GM19438 (cell line): Measurements from ENCODE around the gene TNS1.

Experiments
- ATAC-seq: cut with Tn5 transposase; IDR thresholded peaks from one replicate; pipeline ENCODE4 v1.9.1; 2021; ENCODE audit warnings: low read depth; ENCODE audit not compliant: unreplicated experiment

TNS1 gene

GRCh38 chr2:218017211-218018053 lies 14.6 kb upstream of the TNS1 start:
- ATAC-seq: no peak

GRCh38 chr2:218016810-218017209 lies 14.0 kb upstream of the TNS1 start:
- no peak for ATAC-seq

- no peak for ATAC-seq
These were observed 13.1 kb upstream of the TNS1 start for GRCh38 chr2:218015586-218016521.

- no peak for ATAC-seq
These were observed 12.2 kb upstream of the TNS1 start for GRCh38 chr2:218014706-218015585.

- no peak for ATAC-seq
These were observed 10.5 kb upstream of the TNS1 start for GRCh38 chr2:218013289-218013688.

GRCh38 chr2:218012284-218012683 lies 9.5 kb upstream of the TNS1 start:
- no peak for ATAC-seq

DNA sequence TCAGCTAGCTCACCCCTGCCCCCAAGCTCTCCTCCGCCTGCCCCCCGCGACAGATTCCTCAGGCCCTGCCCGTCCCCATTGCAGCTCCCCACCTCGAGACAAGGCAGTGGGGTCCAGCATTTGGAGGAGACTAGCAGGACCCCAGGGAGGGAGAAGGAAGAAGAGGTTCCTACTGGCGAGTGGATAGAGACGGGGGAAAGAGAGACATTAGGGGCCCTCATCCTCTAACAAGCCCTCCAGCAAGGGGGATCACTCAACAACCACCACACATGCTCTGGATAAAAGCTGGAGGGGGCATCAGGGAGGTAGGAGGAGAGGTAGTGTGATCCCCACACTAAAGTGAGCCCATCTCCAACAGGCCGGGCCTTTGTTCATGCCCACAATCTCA lies 8.9 kb upstream of the TNS1 start:
- ATAC-seq: no peak

- ATAC-seq: no peak
These were observed 8.3 kb upstream of the TNS1 start for GRCh38 chr2:218010984-218011652.

- ATAC-seq: peak; percentile 64
These were observed 7.6 kb upstream of the TNS1 start for GRCh38 chr2:218010140-218010983.

GRCh38 chr2:218009765-218010139 lies 7.0 kb upstream of the TNS1 start:
- ATAC-seq: no peak

- no peak for ATAC-seq
These were observed 6.4 kb upstream of the TNS1 start for GRCh38 chr2:218009231-218009630.

DNA sequence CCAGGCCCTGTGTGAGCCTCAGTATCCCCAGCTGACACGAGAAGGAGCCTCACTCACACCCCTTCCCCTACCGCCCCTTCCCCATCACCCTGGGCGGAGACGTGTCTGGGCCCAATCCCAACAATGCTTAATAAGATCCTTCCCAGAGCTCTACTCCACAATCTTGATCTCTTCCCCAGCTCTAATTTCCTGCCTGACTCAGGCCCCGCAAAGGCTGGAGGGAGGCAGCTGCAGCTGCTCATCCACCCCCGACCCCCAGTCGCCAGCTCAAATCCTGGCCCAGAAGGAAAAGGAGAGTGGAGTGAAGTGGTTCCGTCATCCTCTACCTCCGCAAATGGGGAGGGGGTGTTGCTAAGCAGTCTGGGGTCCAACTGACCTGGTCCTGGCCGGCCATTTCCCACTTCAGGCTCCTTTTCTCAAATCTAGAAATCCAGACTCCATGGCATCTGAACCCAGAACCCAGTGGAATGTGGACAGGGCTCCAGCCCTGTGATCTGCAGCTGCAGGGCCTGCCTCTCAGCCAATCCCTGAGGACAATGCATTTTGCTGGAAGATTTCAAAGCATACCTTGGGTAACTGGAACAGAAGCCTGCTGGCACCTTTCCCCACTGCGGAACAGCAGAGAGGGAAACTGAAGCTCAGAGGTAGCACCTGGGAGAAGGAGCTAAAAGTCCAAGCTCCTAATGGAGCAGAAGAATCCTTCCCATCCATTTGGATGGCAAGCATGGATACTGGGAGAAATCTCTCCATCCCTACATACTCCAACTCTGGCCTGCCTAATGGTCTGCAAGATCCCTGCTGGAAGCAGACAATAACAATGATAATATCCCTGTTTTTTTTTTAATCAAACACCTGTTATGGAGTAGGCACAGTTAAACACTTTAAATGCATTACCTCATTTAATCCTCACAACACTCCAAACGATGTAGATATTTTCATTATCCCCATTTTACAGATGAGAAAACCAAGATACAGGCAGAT lies 5.6 kb upstream of the TNS1 start:
- no peak for ATAC-seq

DNA sequence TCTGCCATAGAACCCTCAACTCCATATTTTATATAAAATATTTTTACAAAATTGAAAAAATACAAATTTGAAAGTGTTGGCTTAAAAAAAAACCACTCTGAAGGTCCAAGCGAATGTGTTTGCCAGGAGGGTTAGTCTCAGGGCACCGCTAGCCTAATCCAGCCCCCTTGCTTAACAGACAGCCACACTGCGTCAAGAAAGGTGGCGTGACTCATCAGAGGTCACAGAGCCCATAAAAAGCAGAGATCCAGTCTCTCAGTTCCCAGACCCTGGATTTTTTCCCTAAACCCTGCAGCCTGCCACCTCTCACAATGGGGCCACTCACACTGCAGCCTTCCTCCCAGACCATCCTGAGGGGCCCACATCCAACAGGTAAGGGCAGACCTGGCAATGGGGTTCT lies 3.9 kb upstream of the TNS1 start:
- ATAC-seq: no peak

GRCh38 chr2:218005486-218005885 lies 2.7 kb upstream of the TNS1 start:
- ATAC-seq: no peak

- no peak for ATAC-seq
These were observed 2.2 kb upstream of the TNS1 start for GRCh38 chr2:218005028-218005427.

- no peak for ATAC-seq
These were observed 1.2 kb upstream of the TNS1 start for GRCh38 chr2:218003981-218004419.

- no peak for ATAC-seq
These were observed 618 bp upstream of the TNS1 start for GRCh38 chr2:218003281-218003944.
